IMR-90 (cell line): ENCODE measurements around the gene TWIST2.

Experiments
- CEBPB ChIP-seq: IDR thresholded peaks from 2 replicates; pipeline ENCODE4 v1.6.1; 2012; ENCODE audit warnings: low read depth, low read length, improper control_type of control experiment
- CTCF ChIP-seq: conservative IDR thresholded peaks from 2 replicates; pipeline ENCODE4 v1.5.1; 2012; ENCODE audit warnings: mild to moderate bottlenecking, low read depth, low read length, improper control_type of control experiment
- FOS ChIP-seq: fragments of 150-350 bp; IDR thresholded peaks from 2 replicates; pipeline ENCODE4 v1.6.1; 2016; ENCODE audit warnings: low read depth, low read length
- MAFK ChIP-seq: IDR thresholded peaks from 2 replicates; pipeline ENCODE4 v1.6.1; 2012; ENCODE audit warnings: low read depth, low read length, improper control_type of control experiment
- MAZ ChIP-seq: IDR thresholded peaks from 2 replicates; pipeline ENCODE4 v1.6.1; 2012; ENCODE audit warnings: low read depth, mild to moderate bottlenecking, low read length, improper control_type of control experiment, moderate library complexity, borderline replicate concordance
- MXI1 ChIP-seq: IDR thresholded peaks from 2 replicates; pipeline ENCODE4 v1.6.1; 2012; ENCODE audit warnings: low read depth, mild to moderate bottlenecking, low read length, moderate library complexity, borderline replicate concordance
- POLR2A ChIP-seq: IDR thresholded peaks from 2 replicates; pipeline ENCODE4 v1.6.1; 2012; ENCODE audit warnings: mild to moderate bottlenecking, low read depth, low read length
- RAD21 ChIP-seq: IDR thresholded peaks from 2 replicates; pipeline ENCODE4 v1.6.1; 2012; ENCODE audit warnings: low read length, improper control_type of control experiment
- RCOR1 ChIP-seq: IDR thresholded peaks from 2 replicates; pipeline ENCODE4 v1.6.1; 2012; ENCODE audit warnings: mild to moderate bottlenecking, low read length, improper control_type of control experiment; ENCODE audit not compliant: insufficient replicate concordance
- USF2 ChIP-seq: fragments of 150-350 bp; IDR thresholded peaks from 2 replicates; pipeline ENCODE4 v1.6.1; 2017; ENCODE audit warnings: mild to moderate bottlenecking, antibody characterized with exemption, low read length, low read depth

GRCh38 chr2:238942726-238943300 is 94.9 kb downstream of the TWIST2 start:
- TF ChIP-seq CTCF (no peak), RCOR1 (no peak), POLR2A (no peak), CEBPB (no peak), MAZ (no peak), MXI1 (no peak), MAFK (no peak), USF2 (no peak), RAD21 (no peak), FOS (no peak)
